LNCaP clone FGC (cell line): ENCODE measurements around the gene ATP11C.

ENCODE experiments used
- DNase-seq: peaks from one replicate; pipeline ENCODE4 v3.0.0-alpha.2; 2011; ENCODE audit warnings: low read depth
- H3K4me3 ChIP-seq: 2 replicates; pipeline ENCODE4 v1.5.1; 2011; ENCODE audit warnings: mild to moderate bottlenecking, low read depth, low read length, control low read depth
- TF ChIP-seq, protein P1 (sequence below): IDR thresholded peaks from 2 replicates; pipeline ENCODE4 v1.5.1; 2012; ENCODE audit warnings: mild to moderate bottlenecking; ENCODE audit not compliant: control insufficient read depth, insufficient read depth; ENCODE audit errors: extremely low read depth

The ATP11C gene

DNA sequence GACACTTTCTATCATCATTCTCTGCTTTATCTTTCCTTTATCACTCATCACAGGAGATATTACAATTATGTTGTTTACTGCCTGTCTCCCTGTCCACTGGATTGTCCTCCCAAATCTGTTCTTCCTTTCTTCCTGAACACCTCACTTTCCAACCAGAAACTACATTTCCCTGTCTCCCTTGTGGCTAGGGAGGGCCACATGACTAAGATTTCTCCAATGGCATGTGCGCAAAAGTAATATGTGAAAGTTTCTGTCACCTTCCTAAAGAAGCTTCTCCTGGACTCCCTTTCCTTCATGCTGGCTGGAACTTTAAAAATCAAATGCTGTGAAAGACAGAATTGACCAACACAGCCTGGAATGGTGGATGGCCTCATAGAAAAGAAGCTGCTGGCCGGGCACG is 25.8 kb downstream of the ATP11C start:
- no peak overlapping the region for H3K4me3 ChIP-seq
- TF ChIP-seq, protein P1, sequence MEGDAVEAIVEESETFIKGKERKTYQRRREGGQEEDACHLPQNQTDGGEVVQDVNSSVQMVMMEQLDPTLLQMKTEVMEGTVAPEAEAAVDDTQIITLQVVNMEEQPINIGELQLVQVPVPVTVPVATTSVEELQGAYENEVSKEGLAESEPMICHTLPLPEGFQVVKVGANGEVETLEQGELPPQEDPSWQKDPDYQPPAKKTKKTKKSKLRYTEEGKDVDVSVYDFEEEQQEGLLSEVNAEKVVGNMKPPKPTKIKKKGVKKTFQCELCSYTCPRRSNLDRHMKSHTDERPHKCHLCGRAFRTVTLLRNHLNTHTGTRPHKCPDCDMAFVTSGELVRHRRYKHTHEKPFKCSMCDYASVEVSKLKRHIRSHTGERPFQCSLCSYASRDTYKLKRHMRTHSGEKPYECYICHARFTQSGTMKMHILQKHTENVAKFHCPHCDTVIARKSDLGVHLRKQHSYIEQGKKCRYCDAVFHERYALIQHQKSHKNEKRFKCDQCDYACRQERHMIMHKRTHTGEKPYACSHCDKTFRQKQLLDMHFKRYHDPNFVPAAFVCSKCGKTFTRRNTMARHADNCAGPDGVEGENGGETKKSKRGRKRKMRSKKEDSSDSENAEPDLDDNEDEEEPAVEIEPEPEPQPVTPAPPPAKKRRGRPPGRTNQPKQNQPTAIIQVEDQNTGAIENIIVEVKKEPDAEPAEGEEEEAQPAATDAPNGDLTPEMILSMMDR: no peak
- DNase-seq: no peak

DNA sequence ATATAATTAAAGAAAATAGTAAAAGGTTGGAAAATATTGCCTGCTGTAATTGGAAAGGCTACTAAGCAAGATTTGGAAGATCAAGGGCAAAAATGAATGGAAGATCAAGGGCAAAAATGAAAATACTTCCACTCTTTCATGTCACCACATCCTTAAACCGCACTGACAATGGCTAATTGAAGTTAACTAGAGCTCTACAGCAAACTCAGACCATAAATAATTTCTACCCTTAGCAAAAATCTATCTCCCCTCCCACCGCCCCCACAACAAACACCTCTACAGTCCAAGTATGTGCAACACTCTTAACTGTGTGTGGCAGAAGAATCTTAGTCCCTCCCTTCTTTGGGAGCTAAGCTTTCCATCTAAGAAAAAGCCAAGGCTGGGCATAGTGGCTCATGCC is 27.1 kb downstream of the ATP11C start:
- DNase-seq: no peak
- TF ChIP-seq, protein P1: no peak
- no peak overlapping the region for H3K4me3 ChIP-seq

DNA sequence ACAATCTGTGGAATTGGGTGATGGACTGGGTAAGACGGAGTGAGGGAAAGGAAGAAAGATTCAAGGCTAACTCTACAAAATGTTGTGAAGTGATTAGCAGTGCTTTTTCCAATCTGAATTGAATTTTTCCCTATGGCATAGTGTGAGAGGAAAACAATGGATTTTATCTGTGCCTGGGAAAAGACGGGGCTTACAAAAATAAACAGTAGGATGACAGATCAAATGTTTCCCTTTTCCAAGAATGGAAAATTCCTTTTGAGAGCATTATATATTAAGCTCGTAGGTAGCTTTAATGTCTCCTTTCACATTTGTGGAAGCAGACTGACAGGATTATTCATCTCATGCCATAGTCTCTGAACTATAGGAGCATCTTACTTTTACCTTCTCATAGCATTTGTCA is 27.8 kb downstream of the ATP11C start:
- DNase-seq: no peak
- TF ChIP-seq, protein P1: no peak
- no peak overlapping the region for H3K4me3 ChIP-seq

GRCh38 chrX:139903210-139903609 is 29.6 kb downstream of the ATP11C start:
- no peak for DNase-seq
- TF ChIP-seq, protein P1: no peak

DNA sequence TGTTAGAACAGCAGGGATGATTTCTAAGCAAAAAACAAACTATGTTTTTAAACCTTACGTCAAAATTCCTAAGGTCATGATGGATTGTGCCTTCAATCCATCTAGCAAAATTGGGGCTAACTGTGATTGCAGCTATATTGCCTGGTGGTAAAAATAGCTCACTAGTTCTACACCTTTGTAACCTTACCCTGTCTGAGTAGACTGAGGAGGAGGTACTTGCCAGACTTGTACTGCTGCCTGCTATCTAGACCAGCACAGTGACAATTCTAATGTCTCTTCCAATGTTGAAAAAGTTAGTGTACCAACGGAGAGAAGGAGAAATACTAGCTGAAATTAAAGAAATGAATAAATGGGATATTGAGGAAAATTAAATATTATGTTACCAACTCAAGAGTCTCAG is 30.3 kb downstream of the ATP11C start:
- H3K4me3 ChIP-seq: no peak overlapping the region
- TF ChIP-seq, protein P1: no peak
- DNase-seq: no peak

More at GRCh38 chrX:139903210-139903609, 29.6 kb downstream of the ATP11C start:
- no peak overlapping the region for H3K4me3 ChIP-seq

DNA sequence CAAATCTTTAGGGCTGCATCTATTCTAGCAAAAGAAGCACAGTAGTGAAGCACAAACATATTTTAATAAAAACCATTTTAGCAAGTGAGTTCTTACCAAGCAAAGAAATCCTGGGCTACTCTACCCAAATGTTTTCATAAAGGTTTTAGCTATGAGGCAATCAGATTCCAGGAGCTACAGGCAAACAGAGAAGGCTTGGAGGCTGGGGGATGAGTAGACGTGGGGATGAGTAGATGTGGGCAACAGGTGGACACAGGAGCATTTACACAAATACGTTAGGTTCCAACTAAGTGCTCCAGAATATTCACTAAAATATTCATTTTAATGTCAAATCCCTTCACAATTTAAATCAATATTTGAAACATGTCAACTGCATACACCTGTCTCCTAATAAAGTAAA is 34.5 kb downstream of the ATP11C start:
- TF ChIP-seq, protein P1: no peak
- DNase-seq: no peak
- H3K4me3 ChIP-seq: no peak overlapping the region

GRCh38 chrX:139892512-139892911 is 40.3 kb downstream of the ATP11C start:
- TF ChIP-seq, protein P1: no peak
- DNase-seq: no peak
- no peak overlapping the region for H3K4me3 ChIP-seq
